Nucleus accumbens (tissue), 56 donors: ENCODE measurements around the gene RNF141.

ENCODE experiments used
- DNase-seq, 56 donors: peaks; one replicate each; lab custom pipeline; 2025; lab: John Stamatoyannopoulos, UW

Gene RNF141

GRCh38 chr11:10485646-10486045 lies 55.3 kb downstream of the RNF141 start:
- no peak for DNase-seq

- DNase-seq = no peak
Observed at GRCh38 chr11:10484461-10485180, 56.4 kb downstream of the RNF141 start.

- DNase-seq = no peak
Observed at GRCh38 chr11:10483584-10483983, 57.4 kb downstream of the RNF141 start.

- DNase-seq = no peak
Observed at GRCh38 chr11:10483174-10483573, 57.8 kb downstream of the RNF141 start.

GRCh38 chr11:10481560-10482349 lies 59.2 kb downstream of the RNF141 start:
- DNase-seq = no peak

- DNase-seq = no peak
Observed at GRCh38 chr11:10480760-10481159, 60.2 kb downstream of the RNF141 start.

GRCh38 chr11:10480026-10480425 lies 61.0 kb downstream of the RNF141 start:
- DNase-seq = no peak

GRCh38 chr11:10478574-10479550 lies 62.1 kb downstream of the RNF141 start:
- DNase-seq = peak in 2 of 56 donors; percentile 19 to 43

GRCh38 chr11:10478066-10478465 lies 62.9 kb downstream of the RNF141 start:
- DNase-seq = no peak

GRCh38 chr11:10477690-10478046 lies 63.3 kb downstream of the RNF141 start:
- no peak for DNase-seq

- DNase-seq = no peak
Observed at GRCh38 chr11:10476927-10477689, 63.9 kb downstream of the RNF141 start.

- DNase-seq = no peak
Observed at GRCh38 chr11:10476342-10476741, 64.6 kb downstream of the RNF141 start.

GRCh38 chr11:10474551-10474950 lies 66.4 kb downstream of the RNF141 start:
- no peak for DNase-seq

GRCh38 chr11:10473371-10473770 lies 67.6 kb downstream of the RNF141 start:
- no peak for DNase-seq

- DNase-seq = no peak
Observed at GRCh38 chr11:10462746-10463300, 78.2 kb downstream of the RNF141 start.
